Right lobe of liver (tissue), 4 donors: ENCODE measurements around the gene LIN54.

Experiments used
- CTCF ChIP-seq, 4 donors: fragments of 200-600 bp in 3 of 4; fragments of 450-650 bp in 1 of 4; IDR thresholded peaks; one replicate each; pipeline versions ENCODE4 v1.5.1 to v1.8.0; 2016 to 2022; ENCODE audit warnings: antibody characterized with exemption in 4 of 4, mild to moderate bottlenecking in 2 of 4
- POLR2A ChIP-seq: fragments of 450-650 bp; IDR thresholded peaks from one replicate; pipeline ENCODE4 v1.6.1; 2017; ENCODE audit warnings: antibody characterized with exemption, mild to moderate bottlenecking
- donor health status: DM: no; HTN: no; CAD: no.
- donor health status: DM: no; HTN: no; CAD: no.
- donor health status: DM: no; HTN: yes; CAD: no.

GRCh38 chr4:82889287-82889686, 121.3 kb downstream of the LIN54 start:
- TF ChIP-seq CTCF (IDR thresholded peaks at IDR 0.05) (no peak), POLR2A (no peak)
